ENCODE data around the gene CPPED1.

Gene CPPED1

DNA sequence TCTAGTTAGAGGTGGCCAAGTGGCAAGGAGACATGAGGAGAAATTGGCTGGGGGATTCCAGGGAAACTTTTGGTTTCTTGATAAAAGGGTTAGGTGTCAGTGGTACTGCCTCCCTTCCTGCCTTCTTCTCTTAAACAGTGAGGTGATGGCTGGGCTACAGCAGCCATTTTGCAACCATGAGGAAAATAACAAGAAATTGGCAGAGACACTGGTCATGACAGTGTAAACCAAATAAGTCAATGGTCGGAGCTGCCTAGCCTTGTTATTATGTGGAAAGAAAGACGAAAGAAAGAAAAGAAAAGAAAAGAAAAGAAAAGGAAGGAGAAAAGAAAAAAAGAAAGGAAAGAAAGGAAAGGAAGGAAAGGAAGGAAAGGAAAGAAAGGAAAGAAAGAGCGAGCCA, 63.9 kb downstream of the CPPED1 start:
- DNase-seq (ENCODE audit: extremely low read depth, low read depth): no peak
- TF ChIP-seq, protein P1, sequence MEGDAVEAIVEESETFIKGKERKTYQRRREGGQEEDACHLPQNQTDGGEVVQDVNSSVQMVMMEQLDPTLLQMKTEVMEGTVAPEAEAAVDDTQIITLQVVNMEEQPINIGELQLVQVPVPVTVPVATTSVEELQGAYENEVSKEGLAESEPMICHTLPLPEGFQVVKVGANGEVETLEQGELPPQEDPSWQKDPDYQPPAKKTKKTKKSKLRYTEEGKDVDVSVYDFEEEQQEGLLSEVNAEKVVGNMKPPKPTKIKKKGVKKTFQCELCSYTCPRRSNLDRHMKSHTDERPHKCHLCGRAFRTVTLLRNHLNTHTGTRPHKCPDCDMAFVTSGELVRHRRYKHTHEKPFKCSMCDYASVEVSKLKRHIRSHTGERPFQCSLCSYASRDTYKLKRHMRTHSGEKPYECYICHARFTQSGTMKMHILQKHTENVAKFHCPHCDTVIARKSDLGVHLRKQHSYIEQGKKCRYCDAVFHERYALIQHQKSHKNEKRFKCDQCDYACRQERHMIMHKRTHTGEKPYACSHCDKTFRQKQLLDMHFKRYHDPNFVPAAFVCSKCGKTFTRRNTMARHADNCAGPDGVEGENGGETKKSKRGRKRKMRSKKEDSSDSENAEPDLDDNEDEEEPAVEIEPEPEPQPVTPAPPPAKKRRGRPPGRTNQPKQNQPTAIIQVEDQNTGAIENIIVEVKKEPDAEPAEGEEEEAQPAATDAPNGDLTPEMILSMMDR (IDR thresholded peaks at IDR 0.05; ENCODE audit: low read depth, low read length, missing control alignments): no peak
- no peak overlapping the region for H3K4me3 ChIP-seq (replicated peaks; ENCODE audit: low read depth, low read length)

GRCh38 chr16:12737563-12737962, 66.1 kb downstream of the CPPED1 start:
- no peak for DNase-seq (ENCODE audit: extremely low read depth, low read depth)
- H3K4me3 ChIP-seq (replicated peaks; ENCODE audit: low read depth, low read length): no peak overlapping the region
- TF ChIP-seq, protein P1 (IDR thresholded peaks at IDR 0.05; ENCODE audit: low read depth, low read length, missing control alignments): no peak

GRCh38 chr16:12735805-12736204, 67.9 kb downstream of the CPPED1 start:
- TF ChIP-seq, protein P1 (IDR thresholded peaks at IDR 0.05; ENCODE audit: low read depth, low read length, missing control alignments): no peak
- no peak for DNase-seq (ENCODE audit: extremely low read depth, low read depth)
- H3K4me3 ChIP-seq (replicated peaks; ENCODE audit: low read depth, low read length): no peak overlapping the region

DNA sequence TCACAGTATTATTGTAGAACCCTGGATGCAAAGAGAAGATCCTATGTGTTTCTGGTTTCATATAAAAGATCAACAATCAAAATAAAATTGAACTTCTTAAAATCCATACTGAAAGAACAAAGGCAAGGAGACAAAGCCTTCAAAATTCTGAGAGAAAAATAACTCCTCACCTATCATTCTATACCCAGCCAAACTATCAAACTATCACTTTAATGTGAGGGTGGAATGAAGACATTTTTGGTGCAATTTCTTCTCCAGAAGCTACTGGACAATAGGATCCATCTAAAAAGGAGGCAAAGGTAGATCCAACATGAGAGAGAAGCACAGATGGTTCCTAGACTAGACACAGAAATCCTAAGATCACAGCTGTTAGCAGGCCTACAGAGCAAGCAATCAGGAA, 71.1 kb downstream of the CPPED1 start:
- DNase-seq (ENCODE audit: extremely low read depth, low read depth): no peak
- TF ChIP-seq, protein P1 (IDR thresholded peaks at IDR 0.05; ENCODE audit: low read depth, low read length, missing control alignments): no peak
- no peak overlapping the region for H3K4me3 ChIP-seq (replicated peaks; ENCODE audit: low read depth, low read length)

GRCh38 chr16:12729448-12729847, 74.2 kb downstream of the CPPED1 start:
- TF ChIP-seq, protein P1 (IDR thresholded peaks at IDR 0.05; ENCODE audit: low read depth, low read length, missing control alignments): no peak
- DNase-seq (ENCODE audit: extremely low read depth, low read depth): peak; percentile 21
- no peak overlapping the region for H3K4me3 ChIP-seq (replicated peaks; ENCODE audit: low read depth, low read length)

- no peak for DNase-seq (ENCODE audit: extremely low read depth, low read depth)
- no peak overlapping the region for H3K4me3 ChIP-seq (replicated peaks; ENCODE audit: low read depth, low read length)
- TF ChIP-seq, protein P1 (IDR thresholded peaks at IDR 0.05; ENCODE audit: low read depth, low read length, missing control alignments): no peak
These were observed 75.2 kb downstream of the CPPED1 start for GRCh38 chr16:12728469-12728868.

DNA sequence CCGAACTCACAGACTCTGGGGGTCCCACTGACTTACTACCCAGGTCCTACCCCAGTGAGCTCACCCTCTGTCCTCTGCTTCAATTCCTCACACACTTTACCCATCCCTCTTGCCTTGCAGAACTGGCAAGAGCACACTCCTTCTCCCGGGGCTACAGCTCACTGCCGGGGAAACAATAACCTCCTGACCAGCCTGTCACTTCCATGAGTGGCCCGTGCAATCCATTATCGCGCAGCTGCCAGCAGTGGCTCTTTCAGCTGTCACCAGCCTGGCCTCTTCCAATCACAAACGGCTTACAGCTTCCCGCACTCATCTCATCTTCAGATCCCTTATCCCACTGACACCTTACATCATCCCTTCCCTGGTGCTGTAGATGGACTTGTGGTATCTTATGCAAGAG, 79.5 kb downstream of the CPPED1 start:
- TF ChIP-seq, protein P1 (IDR thresholded peaks at IDR 0.05; ENCODE audit: low read depth, low read length, missing control alignments): no peak
- H3K4me3 ChIP-seq (replicated peaks; ENCODE audit: low read depth, low read length): no peak overlapping the region
- no peak for DNase-seq (ENCODE audit: extremely low read depth, low read depth)
